HG02840 (cell line): Measurements from ENCODE around the gene LRP8.

Experiments used
- ATAC-seq: cut with Tn5 transposase; IDR thresholded peaks from one replicate; pipeline ENCODE4 v1.9.1; 2021; ENCODE audit warnings: mild to moderate bottlenecking, moderate library complexity, moderate number of reproducible peaks; ENCODE audit not compliant: unreplicated experiment, low FRiP score

LRP8 gene

GRCh38 chr1:53324728-53325297 is 3.1 kb downstream of the LRP8 start:
- ATAC-seq = no peak

GRCh38 chr1:53324321-53324720 is 3.5 kb downstream of the LRP8 start:
- no peak for ATAC-seq

- ATAC-seq = no peak
These were observed 4.6 kb downstream of the LRP8 start for GRCh38 chr1:53323316-53323715.

- no peak for ATAC-seq
These were observed 5.9 kb downstream of the LRP8 start for GRCh38 chr1:53321776-53322602.

DNA sequence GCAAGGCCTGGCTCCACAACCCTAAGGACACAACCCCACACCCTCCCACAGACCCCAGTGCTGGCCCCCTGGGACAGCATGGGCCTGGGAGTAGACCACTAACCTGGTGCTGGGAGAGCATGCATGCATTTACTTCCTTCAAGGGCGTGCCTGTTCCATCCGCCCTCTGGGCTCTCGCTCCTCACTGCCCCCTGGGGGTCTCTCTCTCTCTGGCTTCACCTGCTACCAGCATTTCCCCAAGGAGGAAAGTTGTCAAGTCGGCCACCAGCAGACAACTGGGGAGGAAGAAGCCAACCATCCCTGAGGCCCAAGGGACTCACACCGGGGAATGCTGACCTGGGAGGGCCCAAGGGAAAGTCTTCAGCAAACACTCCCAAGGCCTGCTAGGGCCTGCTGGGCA is 6.5 kb downstream of the LRP8 start:
- ATAC-seq = no peak

DNA sequence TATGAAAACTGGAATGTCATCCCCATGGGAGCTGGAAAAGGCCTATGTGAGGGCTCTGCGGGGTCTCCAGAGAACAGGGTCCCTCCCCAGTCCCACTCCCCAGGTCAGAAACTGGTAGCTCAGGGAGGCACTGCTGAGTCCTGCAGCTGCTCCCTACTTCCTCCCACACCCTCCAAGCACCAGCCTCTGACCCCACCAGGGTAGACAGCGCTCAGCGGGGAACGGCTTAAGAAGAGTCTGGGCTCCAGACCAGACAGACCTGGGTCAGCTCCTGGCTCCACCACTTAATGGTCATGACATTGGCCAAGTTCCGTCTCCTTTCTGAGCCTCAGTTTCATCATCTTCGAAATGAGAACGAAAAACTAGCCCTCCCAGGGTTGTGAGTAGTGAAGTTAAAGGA is 7.2 kb downstream of the LRP8 start:
- ATAC-seq = no peak

DNA sequence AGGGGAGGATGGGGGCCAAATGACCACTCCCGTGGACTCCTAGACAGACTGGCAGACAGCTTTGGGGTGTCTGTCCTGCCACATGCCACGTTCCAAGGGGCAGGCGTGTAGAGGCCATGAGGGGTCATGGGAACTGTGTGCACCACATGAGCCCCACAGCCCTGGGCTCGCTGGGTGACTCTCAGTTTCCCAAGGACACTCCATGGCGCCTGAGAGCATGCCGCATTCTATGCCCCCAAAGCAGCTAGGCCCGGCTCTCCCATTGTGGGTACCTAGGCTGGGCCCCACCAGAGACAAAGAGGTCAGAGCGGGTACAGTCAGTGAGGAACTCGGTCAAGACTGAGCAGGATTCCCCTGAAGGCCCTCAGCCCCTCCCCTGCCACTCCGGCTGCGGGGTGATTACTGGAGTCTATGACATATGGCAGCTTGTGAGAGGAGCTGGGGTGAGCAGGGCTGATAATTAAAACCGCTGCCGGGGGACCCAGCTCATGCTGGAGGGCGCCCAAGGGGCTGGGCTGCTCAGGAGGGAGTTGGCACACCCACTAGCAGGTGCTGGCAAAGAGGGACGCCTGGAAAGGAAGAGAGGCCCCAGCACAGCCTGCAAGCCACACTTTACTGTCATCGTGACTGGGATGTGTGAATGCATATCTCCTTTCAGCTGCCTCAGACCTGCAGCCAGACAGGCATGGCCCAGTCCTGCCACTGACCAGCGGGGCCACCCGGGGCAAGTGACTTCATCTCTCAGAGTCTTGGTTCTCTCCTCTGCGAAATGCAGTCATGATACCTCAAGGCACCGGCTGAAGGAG is 8.4 kb downstream of the LRP8 start:
- no peak for ATAC-seq

DNA sequence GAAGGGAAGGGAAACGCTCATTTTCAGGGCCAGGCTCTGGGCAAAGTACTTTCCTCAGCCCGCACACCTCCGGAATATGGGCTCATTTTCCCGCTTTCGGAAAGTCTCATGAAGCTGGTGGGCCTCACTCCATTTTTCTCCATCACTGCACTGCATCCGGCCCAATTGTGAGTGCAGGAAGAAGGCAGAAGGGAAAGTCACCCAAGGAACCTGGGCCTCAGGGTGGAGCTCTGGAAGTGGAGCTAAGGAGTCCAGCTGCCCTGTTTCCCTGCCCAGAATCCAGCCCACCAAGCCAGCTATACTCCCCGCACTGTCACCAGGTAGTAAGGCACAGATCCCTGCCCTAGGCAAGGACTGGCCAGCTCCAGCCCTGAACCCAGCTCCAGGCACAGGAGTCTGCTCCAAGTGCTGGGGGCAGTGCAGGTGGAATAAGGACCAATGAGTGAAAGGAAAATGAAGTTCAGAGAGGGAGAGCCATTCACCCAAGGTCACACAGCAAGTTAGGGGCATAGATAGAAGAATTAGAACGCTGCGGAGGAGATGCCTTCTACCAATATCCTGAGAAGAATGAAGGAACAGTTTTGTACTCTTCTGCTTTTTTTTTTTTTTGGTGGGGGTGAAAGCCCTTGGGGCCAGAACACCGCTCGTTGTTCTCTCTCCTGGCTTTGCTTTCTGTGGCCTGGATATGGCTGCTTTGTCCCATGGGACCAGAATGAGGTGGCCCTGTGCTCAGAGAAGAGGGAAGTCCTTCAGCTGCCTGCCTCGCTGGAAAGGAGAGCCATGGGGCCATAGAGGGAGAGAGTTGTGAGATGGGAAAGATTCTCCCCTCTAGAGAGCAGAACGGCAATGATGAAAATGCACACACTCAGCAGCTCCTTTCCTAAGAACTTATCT is 10.0 kb downstream of the LRP8 start:
- no peak for ATAC-seq

GRCh38 chr1:53316766-53317581 is 10.9 kb downstream of the LRP8 start:
- no peak for ATAC-seq

GRCh38 chr1:53316424-53316765 is 11.5 kb downstream of the LRP8 start:
- no peak for ATAC-seq

DNA sequence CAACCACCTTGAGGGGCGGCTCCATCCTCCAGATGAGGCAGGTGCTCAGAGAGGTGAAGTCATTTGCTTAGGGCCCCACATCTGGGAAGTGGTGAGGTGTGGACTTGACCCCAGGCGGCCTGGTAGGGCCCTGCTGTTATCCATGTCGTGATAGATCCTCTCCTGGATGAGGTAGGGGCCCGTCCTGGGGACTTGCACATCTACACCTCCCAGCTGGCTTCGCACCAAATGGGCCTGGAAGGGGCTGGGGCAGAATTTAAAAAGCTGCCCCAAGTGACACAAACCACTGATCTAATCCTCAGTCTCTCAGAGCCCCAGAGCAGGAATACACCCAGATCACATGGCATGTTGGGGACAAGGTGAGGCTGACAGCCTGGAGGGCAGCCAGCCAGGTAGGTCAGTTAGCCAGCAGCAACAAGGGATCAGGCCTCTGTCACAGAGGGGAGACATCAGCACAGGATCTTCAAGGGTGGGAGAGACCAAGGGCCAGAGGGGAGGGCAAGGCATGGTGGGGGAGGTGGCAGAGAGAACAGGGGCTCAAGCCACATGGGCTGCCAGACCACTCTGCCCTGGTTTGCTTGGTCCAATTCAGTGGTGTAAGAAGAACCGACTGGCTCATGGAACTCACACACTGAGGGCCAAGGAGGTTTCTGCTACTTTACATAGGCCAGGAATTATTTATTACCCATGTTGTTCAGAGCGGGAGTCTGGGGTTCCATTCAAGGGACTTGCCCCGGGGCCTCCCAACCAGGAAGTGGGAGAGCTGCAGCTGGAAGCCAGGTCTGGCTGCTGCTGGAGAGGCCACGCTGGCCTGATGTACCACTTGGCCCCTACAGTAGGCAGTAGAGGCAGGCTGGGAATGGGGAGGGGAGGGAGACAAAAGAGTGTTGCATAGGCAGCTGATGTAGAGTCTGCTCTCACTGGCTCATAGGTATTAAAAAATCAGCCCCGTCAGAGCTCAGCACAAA is 12.1 kb downstream of the LRP8 start:
- no peak for ATAC-seq

DNA sequence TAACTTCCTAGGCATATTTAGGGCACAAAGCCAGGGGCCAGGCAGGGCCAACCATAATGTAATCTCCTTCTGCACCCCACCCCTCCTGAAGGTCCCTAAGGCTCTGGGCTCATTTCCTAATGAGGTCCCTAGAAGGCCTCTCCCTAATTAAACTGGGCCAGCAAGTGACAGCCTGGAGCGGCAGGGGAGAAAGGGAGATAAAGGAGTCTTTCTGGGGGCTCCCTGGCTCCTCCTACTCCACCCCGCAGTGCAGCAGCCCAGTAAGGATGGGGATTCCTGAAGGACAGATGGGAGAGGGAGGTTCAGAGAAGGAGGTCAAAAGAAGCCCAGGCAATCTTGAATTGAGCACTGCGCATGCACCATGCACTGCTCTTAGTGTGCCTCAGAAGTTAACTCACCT is 12.8 kb downstream of the LRP8 start:
- no peak for ATAC-seq

DNA sequence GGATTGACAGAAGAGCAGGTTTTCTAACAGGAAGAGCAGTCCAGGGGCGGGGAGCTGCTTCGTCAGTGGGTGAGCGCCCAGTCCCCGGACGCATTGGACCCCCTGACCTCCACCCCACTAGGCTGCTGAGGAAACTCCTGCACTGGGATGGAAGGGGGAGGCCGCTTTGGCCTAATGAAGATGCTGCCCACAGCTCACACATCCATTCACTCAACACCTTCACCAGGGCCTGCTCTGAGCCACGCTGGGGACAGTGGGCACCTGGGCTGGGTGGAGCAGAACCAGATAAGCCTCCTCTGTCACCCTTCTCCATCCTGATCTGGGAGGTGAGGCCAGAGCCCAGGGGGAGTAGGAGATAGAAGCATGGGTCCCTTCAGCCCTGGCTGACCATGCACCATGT is 13.3 kb downstream of the LRP8 start:
- ATAC-seq = no peak

- no peak for ATAC-seq
These were observed 13.8 kb downstream of the LRP8 start for GRCh38 chr1:53314096-53314495.

GRCh38 chr1:53313556-53313955 is 14.3 kb downstream of the LRP8 start:
- ATAC-seq = no peak

DNA sequence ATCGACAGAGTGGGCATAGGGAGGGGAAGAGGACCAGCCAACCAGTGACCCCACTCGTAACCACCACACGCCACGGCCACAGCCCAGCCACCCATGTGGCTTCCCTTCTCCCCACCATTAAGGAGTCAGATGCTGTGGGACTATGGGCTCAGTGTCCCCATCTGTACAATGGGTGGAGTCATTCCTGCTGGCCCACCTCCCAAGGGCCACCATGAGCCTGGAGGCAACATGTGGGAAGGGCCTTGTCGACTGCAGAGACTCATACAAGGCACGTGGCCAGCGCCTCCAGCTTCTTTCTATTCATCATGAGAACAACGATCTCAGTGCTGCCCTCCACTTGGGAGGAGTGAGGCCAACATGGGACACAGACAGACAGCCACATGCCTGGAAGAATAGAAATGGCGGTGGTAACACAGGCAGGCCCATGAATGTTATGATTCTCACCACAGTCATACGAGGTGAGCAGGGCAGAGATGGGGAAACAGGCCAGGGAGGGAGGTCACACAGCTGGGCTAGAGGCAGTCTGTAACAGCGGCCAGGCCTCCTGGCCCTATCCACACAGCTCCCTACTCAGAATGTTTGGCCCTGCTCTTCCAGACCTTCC is 16.1 kb downstream of the LRP8 start:
- ATAC-seq = no peak

GRCh38 chr1:53310847-53311681 is 16.8 kb downstream of the LRP8 start:
- ATAC-seq = no peak
